ENCODE data around the gene KDM4C.
"Not testable (repeated sequence)": the region's sequence is repeated elsewhere in the genome, so short reads cannot be mapped to it uniquely, and the experiment has no call there.

KDM4C gene

DNA sequence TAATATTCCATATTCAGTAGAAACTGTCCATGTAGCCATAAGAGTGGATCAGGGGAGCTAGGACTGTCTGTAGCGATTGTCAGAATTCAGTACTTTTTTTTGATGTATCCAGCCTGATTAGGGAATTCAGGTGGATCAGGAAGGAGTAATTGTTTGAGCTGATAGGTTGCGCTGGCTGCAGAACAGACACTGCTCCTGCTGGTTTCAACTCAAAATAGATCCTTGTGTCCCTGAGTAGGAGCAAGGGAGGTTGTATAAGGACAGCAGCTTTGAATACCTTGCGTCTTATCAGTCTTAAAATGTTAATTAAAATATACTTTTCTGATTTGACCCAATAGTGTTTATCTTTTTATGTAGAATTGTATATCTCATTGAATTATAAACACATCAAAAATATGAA lies 229.6 kb downstream of the KDM4C start:
- DNase-seq = no peak

DNA sequence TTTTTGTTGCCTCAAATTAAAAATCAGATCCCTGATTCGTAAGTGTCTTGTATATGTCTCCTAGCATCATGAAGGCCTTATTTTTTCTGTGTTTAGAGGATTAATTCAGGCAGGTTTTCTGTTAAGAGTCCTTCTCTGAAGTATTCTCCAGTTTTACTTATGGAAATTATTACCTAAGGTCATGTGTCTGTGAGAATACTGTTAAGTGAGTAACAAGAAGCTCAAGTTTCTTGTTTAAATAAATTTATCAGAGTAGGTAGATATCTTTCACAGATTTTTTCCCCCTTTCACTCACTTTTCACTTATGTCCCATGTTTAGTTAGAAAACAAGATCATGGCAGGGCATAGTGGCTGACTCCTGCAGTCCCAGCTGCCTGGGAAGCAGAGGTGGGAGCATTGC lies 233.6 kb downstream of the KDM4C start:
- no peak for DNase-seq

DNA sequence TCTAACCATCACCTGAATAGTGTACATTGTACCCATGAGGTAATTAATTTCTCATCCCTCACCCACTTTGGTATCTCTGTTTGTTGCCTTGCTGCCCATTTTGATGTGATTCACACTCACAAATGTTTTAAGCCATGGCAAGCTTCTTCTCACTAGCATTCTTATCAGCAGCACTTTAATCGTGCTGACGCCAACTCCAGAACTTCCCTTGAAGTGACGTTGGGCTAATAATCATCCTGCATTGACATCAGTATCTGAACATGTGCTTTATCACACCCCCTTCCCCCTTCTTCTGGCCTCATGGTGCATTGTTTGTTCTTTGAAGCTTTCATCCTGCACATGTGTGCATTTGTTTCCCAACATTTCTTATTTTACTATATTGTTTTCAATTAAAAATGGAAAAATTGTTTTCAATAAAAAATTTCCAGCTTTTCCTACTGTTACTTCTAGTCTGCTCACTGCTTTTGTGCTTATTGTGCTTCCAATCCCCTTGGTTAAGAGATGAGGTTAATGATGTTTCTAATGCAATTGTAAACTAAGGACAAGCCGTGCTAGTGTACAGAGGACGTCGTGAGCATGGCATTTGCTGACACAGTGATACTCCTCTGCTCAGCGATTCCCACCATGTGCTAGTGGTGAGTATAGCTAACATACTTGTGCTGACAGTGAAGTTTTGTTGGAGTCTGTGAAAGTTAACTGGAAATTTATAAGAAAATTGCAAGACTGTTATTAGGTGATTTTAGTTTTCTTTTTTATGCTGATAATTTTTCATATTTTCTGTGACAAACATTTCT lies 238.5 kb downstream of the KDM4C start:
- no peak for DNase-seq

DNA sequence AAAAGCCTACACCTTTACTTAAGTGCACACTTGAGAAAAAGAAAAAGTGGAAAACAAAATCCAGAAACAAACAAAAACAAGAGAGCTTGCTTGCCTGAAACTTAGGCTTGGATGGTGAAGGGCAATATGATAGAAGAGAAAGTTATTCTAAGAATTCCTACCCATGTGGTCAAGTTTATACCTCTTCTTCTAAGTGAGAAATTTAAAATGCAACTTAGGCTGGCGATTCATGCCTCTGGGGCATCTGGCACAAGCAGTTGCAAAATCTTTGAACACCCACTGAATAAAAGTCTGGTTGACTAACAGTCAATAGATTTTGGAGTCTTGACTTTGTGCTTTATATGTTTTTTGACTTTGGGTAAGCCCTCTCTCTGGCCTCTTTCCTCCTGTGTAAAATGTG lies 239.6 kb downstream of the KDM4C start:
- no peak for DNase-seq

DNA sequence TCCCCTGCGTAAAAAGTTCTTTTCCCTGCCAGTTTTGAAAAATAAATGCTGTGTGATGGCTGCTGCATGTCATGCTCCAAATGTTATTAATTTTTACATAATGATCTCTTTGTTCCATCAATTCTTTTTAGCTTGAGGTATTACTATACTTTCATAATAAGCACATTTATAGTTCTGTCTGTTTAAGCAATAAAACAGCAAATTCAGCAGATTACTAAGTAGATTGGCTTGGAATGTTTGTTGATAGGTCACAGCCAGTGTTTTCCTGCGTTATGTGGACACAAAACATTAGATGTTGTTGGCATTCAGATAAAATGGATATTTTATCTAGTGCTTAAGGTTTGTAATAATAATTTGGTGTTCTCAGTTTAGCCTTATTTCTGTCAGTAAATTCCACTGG lies 242.0 kb downstream of the KDM4C start:
- no peak for DNase-seq

DNA sequence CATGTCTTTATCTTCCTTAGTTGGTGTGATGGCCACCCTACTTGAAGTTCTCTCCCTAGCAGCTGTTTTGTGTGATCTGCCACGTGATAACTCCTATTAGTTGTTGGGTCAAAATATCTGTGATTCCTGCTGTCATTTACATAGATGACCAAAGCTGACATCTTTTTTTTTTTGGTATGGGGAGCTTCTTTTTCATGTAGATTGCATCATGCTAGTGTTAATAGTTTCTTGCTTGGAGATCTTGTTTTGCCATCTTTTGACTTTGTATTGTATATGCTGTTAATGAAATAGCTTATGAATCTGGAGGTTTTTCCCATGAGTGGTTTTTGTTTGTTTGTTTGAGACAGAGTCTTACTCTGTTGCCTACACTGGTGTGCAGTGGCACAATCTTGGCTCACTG lies 243.8 kb downstream of the KDM4C start:
- no peak for DNase-seq

DNA sequence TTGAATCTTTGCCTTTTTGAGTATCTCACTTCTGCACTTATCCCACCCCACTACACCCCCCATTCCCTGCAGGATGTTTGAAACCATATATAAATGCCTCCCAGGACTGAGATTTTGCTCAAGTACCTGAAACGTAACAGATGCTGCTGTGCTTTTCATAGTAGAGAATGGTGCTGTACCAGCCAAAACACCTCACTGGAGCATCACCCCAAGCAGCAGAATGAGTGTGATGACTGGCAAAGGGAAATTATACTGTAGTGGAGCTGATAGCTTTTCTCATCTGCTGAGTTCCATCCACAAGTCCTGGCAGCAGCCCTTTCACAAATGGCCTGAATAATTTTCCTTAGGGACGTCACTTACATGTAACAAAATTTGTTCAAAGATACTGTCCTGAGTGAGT lies 246.1 kb downstream of the KDM4C start:
- no peak for DNase-seq

DNA sequence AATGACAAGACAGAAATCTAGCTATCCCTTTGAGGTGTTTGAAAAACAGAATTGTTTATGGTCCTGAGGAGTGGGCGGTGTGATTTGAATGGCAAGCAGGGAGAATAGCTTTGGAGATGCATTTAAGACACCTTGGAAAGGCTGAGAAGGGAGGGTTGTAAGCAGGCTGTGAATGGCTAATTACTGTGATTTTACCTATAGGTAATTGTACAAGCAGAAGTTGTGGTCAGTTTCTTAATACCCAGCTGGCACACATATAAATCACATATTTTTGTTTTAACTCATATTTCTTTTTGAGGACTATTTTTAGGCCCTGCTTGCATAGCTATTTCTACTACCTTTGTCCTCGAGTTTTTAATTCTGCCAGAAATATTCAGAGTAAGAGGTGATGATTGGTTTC lies 248.6 kb downstream of the KDM4C start:
- DNase-seq = no peak

DNA sequence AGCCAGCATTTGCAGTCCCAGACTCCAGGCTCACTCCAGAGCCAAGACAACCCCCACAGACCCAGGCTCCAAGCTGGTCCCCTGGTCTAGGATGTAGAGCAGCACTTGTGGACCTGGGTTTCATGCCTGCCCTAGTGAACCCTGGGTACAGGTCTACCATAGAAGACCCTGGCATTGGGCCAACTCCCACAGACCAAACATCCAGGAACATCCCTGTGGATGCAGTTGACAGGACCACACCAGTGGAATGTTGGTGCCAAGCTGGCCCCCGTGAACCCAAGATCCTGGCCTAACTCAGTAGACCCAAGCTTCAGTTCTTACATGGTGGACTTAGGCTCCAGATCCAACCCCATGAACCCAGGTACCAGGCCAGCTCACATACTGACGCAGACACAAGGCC lies 250.6 kb downstream of the KDM4C start:
- no peak for DNase-seq

DNA sequence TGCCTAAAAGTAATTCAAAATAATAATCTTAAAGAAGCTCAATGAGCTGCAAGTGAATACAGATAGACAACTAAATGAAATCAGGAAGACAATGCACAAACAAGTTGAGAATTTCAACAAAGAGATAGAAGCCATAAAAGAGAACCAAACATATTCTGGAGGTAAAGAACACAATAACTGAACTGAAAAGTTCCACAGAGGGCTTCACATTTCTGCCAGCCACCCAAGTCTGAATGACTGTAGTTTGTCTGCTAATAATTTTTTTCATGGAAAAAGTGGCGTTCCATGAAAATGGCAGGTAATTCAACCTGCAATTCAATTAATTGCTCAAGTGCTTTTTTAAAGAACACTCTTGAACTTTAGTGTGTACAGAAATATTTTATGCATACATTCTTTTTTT lies 251.3 kb downstream of the KDM4C start:
- no peak for DNase-seq

DNA sequence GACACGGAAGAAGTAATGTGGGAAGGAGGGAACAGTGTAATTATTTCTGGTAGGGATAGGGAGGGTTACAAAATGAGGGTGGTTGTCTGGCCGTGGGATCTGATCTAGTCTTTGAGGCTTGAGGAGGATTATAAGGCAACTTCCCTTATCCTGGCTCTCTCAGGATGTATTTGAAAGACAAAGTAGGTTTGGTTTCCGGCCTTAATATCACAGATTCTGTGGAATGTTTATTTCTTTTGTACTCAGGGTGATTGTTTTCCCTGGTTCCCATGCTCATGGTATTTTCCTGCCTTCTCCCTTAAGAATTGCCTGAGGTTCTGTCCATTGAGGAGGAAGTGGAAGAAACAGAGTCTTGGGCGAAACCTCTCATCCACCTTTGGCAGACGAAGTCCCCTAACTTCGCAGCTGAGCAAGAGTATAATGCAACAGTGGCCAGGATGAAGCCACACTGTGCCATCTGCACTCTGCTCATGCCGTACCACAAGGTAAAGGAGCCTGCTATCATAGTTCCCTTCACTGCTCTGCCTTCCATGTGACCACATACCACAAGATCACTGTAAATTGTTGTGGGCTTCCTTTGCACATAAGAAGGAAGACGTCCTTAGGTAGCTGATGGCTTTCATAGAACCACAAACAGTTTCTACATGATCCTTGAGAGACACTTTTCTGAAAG lies 253.8 kb downstream of the KDM4C start:
- DNase-seq = peak; percentile 38

DNA sequence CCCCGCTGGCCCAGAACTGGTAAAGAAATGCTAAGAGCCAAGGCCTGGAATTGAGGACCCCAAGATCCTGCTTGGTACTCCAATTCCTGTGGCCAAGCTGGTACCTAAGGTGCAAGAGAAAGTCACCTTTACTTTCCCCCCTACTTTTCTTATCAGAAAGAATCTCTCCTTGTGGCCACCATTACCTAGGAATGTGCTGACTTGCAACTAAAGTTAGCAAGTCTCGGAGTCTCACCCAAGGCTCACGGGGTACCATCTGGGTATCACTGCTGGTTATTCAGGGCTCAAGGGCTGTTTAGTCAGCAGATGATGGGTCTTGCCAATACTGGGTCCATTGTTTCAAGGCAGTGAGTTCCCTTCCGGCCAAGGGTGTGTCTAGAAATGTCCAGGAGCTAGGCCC lies 270.2 kb downstream of the KDM4C start:
- DNase-seq = no peak

DNA sequence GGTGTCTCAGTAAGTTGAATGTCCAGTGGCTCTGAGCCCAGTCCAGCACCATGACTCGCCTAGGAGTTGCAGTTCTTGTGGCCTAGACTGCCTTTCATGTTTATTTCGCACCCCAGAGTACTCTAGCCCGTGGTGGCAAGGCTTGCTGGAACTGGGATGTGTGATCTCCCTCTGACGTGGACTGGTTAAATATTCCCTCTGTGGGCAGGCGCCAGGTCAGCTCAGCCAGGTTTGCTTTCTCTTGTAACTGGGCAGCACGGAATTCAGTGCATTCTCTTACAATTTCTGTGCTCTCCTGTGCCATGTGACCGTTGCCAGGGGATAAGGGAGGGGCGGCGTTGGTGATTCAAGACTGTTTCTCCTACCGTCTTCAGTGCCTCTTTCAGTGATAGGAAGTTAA lies 270.8 kb downstream of the KDM4C start:
- DNase-seq = no peak

DNA sequence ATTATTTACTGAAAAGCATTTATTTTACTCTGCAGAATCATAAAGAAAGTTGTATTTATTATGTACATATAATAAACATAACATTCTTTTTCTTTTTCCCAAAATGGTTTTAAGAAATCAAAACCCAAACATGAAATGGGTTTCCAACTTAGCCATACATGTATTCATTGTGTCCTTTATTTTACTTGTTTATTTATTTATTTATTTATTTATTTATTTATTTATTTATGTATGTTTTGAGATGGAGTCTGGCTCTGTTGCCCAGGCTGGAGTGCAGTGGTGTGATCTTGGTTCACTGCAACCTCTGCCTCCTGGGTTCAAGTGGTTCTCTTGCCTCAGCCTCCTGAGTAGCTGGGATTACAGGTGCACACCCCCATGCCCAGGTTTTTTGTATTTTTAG lies 273.2 kb downstream of the KDM4C start:
- DNase-seq = not testable (repeated sequence)

DNA sequence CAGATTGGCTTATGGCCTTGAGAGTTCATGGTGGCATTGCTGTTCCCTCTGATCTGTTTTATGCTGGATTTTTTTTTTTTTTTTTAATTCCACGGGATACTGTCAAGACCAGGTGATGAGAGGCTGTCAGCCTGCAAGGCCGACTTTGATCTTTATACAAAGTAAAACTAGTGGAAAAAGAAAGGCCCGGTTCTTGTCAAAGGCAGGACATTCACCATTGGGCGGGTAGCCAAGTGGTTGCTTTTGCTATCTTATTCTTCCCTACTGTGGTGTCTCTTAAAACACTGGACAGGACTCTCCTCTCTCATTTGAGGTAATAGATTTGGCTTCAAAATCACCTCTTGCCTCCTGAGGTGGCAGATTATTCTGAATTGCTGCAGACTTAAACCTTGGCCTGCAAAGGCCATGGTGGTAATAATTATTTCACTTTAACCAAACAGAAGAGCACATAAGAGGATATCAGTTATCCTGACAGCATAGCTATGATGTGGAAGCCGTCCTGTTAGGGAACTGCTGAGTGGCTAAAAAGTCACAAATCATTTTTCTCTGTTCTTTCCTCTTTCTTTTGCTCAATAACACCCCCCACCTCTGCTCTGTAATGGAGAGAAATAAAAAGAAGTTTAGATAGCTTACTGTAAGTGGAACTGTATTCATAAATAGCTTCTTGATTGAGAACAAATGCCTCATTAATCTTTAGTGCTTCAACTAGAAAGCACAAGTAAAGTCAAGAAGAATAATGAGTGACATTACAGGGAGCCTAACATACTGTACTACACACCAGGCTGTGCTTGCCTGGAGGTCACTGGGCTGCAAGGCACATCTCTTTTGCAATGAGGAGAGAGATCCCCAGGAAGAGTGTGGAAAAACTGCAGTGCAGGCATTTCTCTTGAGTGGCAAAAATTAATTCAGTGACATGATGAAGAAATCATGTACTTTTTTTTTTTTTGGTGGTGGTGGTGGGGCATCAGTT lies 275.6 kb downstream of the KDM4C start:
- no peak for DNase-seq

DNA sequence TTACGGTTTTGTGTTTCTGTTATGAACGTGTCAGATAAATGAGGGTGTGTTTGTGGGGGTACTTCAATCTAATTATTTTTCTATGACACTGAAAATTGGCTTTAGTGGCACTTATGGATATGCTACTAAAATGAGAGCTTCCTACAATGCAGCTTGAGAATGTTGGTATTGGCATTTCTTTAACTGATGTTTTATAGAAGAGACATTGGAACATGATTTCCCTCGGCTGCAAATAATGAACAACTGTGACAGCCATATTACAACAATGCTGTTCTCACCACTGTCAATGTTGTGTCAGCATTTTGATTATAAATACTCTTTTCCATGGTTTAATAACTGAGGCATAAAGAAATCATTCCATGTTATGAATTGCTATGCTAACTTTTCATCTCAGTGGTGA lies 279.4 kb downstream of the KDM4C start:
- DNase-seq = no peak

DNA sequence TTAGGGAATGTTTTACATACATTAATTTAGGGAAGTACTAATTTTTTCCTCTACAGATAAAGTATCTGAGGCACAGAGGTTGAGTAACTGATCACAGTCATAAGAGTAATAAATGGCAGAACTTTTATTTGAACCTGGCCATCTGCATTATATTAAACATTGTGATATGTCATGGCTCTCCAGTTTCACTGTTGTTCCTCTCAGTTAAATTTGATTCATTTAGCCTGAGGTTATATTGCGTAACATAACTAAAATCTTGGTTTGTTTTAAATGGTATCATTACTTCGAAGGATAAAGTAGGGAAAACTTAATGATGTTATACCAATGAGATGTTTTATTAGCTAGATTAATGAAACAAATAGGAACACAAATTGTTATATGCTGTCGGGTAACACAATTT lies 284.4 kb downstream of the KDM4C start:
- DNase-seq = no peak

DNA sequence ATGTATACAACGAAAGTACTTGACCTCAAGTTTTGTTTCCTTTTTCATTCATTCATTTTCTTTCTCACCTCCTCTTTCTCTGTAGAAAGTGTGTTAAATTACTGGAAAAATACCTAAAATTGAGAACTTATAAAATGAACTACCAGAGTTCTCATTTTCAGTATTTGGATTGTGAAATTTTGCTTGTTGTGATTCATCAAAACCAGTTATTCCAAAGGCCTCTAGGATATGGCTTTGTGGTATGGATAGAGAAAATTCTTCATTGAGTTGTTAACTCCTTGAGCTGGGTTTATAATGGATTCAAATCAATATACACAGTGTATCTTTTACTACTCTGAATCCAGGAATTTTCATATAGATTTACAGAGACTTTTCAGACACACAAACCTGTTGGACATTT lies 287.6 kb downstream of the KDM4C start:
- peak; percentile 14 for DNase-seq

DNA sequence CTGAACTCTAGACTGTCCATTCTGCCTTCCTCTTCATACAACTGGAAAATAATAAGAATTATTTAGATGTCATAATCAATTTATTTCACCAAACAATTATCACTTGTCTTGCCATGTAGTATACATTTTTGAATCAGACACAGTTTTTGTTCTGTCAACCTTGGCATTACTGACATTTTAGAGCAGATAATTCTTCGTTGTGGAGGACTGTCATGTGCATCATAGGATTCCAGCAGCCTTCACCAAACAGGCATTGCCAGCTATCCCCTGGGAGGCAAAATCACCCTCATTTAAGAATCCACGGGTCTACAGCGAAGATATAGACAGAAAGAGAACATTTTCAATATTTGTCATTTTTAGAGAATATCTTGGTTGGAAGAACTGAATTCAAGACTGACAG lies 293.9 kb downstream of the KDM4C start:
- no peak for DNase-seq

DNA sequence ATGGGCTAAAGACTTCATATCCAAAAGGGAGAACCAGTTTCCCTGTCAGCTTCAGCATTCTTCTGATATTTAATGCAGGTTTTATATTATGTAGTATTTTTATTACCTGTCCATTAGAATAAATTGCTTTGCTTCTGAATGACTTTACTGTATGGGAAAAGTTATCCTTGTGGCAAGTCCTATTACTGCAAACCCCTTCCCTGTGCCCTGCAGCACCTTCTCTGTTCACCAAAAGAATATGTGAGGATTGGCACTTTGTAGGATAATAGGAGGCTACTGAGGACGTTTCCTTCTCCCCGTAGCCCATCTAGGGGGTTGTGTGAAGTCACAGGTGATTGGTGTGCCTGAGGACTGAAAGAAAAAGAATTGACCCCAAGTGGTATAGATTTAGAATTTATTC lies 296.1 kb downstream of the KDM4C start:
- DNase-seq = no peak

DNA sequence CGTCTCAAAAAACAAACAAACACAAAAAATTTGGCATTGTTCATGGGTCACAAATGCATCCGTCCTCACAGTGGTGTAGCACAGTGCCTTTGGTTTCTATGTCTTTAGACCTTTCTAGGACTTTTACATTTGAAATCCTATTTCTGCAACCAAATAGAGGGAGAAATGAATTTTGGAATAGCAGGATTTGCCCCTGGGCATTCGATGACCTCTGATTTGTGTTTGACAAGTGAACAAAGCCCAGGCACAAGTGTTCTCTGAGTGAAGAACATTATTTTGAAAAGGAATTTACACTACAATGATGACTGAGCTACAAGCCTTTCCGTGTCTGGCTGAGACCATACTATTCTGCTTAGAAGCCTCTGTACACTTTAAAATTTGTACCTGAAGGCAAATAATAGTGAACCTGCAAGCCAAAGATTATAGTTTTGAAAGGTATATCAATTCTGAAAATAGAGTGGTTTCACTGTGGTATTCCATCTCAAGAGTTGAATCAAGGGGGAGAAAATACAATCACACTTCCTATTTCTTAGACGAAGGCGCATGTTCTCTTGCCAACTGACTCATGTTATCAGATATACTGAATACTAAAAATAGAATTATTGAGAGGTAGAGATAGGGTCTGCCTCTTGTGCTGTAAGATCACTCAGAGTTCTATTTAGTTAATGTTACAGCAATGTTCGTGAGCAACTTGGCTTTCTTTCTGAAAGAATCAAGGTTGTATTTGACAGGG lies 297.6 kb downstream of the KDM4C start:
- peak; percentile 39 for DNase-seq

DNA sequence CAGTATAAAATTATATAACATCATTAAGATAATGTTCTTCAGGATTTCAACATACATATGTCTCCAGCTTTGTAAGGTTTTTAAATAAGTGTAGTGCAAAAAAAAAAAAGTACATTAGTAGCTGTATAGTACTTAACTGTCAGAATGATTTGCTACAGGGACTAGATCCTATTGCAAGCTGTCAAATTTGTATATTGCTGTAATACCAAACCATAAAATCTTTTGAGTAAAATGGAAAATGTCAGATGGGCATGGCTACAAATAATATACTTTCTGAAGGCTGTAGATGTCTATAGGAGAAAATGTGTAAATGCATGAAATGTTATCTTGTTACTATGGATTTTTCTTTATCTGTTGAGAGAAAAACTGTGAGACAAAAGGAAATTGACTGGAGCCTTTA lies 298.5 kb downstream of the KDM4C start:
- DNase-seq = no peak

DNA sequence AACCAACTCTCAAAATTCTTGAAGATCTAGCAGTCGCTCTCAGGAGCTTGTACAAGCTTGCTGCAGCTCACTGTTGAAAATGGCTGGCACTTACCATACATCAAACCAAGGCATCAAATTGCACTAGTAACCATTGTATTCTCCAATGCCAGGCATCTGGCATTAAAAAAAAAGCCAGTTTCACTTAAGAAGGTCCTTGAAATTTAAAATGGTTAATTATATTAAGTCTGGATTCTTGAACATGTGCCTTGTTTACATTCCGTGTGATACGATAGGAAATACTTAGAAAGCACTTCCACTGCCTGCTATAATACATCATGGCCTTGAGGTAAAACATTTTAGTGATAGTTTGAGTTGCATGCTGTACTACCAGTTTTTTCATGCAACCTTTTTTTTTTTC lies 300.7 kb downstream of the KDM4C start:
- no peak for DNase-seq
